Spleen (tissue), 11 donors: ENCODE data around the gene ADA. TPM values are rescaled to one million over a fixed set of nuclear protein-coding genes. Genes with fewer than 3 reads are reported as not detected.

Experiments
- DNase-seq: peaks from one replicate; pipeline ENCODE4 v3.0.0-alpha.2; 2020
- H3K27ac ChIP-seq, 8 donors: fragments of 200-600 bp; sonication (generic) in 7 of 8; 1 replicate in 4 of 8; 2 replicates in 4 of 8; pipeline versions ENCODE4 v1.5.0 to v1.8.0; 2016 to 2021; ENCODE audit warnings: inconsistent platforms in 4 of 8, mild to moderate bottlenecking in 4 of 8, moderate library complexity in 1 of 8
- H3K27me3 ChIP-seq, 7 donors: fragments of 200-600 bp; sonication (generic) in 6 of 7; replicated peaks in 1 of 7; 1 replicate in 4 of 7; 2 replicates in 3 of 7; pipeline versions ENCODE4 v1.5.0 to v1.8.0; 2016 to 2021; ENCODE audit warnings: inconsistent platforms in 3 of 7, mild to moderate bottlenecking in 1 of 7
- H3K36me3 ChIP-seq, 6 donors: fragments of 200-600 bp; sonication (generic) in 5 of 6; 1 replicate in 4 of 6; 2 replicates in 2 of 6; pipeline versions ENCODE4 v1.5.0 to v1.8.0; 2016 to 2021; ENCODE audit warnings: inconsistent platforms in 2 of 6
- H3K4me1 ChIP-seq, 6 donors: fragments of 200-600 bp; sonication (generic) in 5 of 6; 1 replicate in 3 of 6; 2 replicates in 3 of 6; pipeline versions ENCODE4 v1.5.0 to v1.8.0; 2016 to 2021; ENCODE audit warnings: inconsistent platforms in 3 of 6
- H3K4me3 ChIP-seq, 8 donors: fragments of 200-600 bp; sonication (generic) in 7 of 8; 1 replicate in 4 of 8; 2 replicates in 4 of 8; pipeline versions ENCODE4 v1.5.0 to v1.8.0; 2016 to 2021; ENCODE audit warnings: inconsistent platforms in 4 of 8, mild to moderate bottlenecking in 4 of 8, moderate library complexity in 2 of 8
- H3K9me3 ChIP-seq, 8 donors: fragments of 200-600 bp; sonication (generic) in 7 of 8; 1 replicate in 4 of 8; 2 replicates in 4 of 8; pipeline versions ENCODE4 v1.5.0 to v1.8.0; 2016 to 2021; ENCODE audit warnings: inconsistent platforms in 4 of 8
- POLR2A ChIP-seq, 3 donors: fragments of 450-650 bp; IDR thresholded peaks; one replicate each; pipeline ENCODE4 v1.5.1; 2017; ENCODE audit warnings: antibody characterized with exemption in 3 of 3, mild to moderate bottlenecking in 1 of 3
- POLR2AphosphoS5 ChIP-seq, 3 donors: sonication (generic); formaldehyde crosslinking; IDR thresholded peaks; one replicate each; pipeline ENCODE4 v1.5.1; 2017; ENCODE audit warnings: antibody characterized with exemption in 3 of 3
- WGBS, 5 donors: extraction: QIAGEN DNeasy Blood & Tissue Kit in 3 of 5; methylation state at CpG; one replicate each; pipeline versions ENCODE4 v1.1.5 to v1.1.7; 2013 to 2018; 5-methylcytosine and 5-hydroxymethylcytosine counted together
- intact Hi-C: fragments of 100-400 bp; cut with DNase I; formaldehyde crosslinking; loops from one replicate; pipeline ENCODE4 v1.15.0; 2023; ENCODE audit warnings: low total_unique reads
- polyA plus RNA-seq, 3 donors: library from polyadenylated mRNA; stranded (reverse); fragments of 200-250 nt; gene quantifications; one replicate each; pipeline ENCODE4 v1.2.1, GENCODE V29; 2013
- total RNA-seq, 7 donors: library from RNA; depleted of rRNA in 3 of 7; stranded (reverse); fragments of >200 nt in 3 of 7; fragmentation: NEBNext Ultra II Directional in 4 of 7; extraction: Animal tissue kit (Norgen Biotek cat#: 25700) in 4 of 7; gene quantifications; one replicate each; pipeline versions ENCODE4 v1.1.0 to v1.2.1, GENCODE V29; 2016 to 2021
- TF ChIP-seq, protein P1 (sequence below), 11 experiments: fragments of 200-600 bp in 7 of 11; fragments of 450-650 bp in 4 of 11; sonication (generic) in 4 of 11; IDR thresholded peaks in 8 of 11; conservative IDR thresholded peaks in 3 of 11; 1 replicate in 7 of 11; 2 replicates in 4 of 11; pipeline versions ENCODE4 v1.4.0 to v1.8.0; 2016 to 2021; ENCODE audit warnings: antibody characterized with exemption in 11 of 11, inconsistent platforms in 4 of 11, mild to moderate bottlenecking in 1 of 11
- donor health status: healthy with polysubstance abuse.
- donor health status: DM: no; HTN: no; CAD: no; lungs with moderate emphysema.
- donor health status: DM: no; HTN: no; CAD: no.
- donor health status: Bipolar disorder and iron deficiency.
- donor health status: healthy.
- donor health status: DM: no; HTN: no; CAD: no.
- donor health status: DM: yes; HTN: yes; CAD: no.

Gene ADA
- total and polyA plus RNA-seq, 10 donors, result 14.8 to 30.4 (median 22.5) TPM

DNA sequence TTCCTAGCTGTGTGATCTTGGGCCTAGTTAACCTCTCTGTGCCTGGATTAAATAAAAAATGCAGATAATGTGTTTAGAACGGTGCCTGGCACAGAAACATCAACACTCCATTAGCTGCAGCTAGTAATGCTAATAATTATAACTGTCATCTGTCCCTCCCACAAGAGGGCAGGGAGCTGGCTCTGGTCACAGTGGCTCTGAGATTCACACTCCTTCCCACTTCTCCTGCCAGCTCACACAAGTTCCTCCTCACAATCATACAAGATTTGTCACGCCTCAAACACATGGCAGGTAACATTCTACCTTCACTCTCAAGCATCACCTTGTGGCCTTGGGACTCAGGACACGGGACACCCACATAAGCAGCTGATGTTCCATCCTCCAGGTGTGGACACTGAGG, 2.4 kb downstream of the ADA start:
- H3K9me3 ChIP-seq, result no peaks in the 10 kb centered on the region
- intact Hi-C loops, result no loop called here
- no peak for DNase-seq
- no peaks in the 10 kb centered on the region for H3K27me3 ChIP-seq
- peaks cover 31 to 89% (median 78%) of the 10 kb centered on the region in 6 donors for H3K4me1 ChIP-seq
- no peaks in the 10 kb centered on the region for H3K36me3 ChIP-seq
- H3K27ac ChIP-seq, result peak overlapping the region in 5 of 8 donors; percentile 1 to 90 (median 10)
- no peak overlapping the region for H3K4me3 ChIP-seq
- WGBS, 5 donors, result 63 to 73% (median 68%) methylated on average over 3 of the region's 3 CpGs
- TF ChIP-seq POLR2A (IDR thresholded peaks at IDR 0.05), result no peak
- TF ChIP-seq, protein P1, sequence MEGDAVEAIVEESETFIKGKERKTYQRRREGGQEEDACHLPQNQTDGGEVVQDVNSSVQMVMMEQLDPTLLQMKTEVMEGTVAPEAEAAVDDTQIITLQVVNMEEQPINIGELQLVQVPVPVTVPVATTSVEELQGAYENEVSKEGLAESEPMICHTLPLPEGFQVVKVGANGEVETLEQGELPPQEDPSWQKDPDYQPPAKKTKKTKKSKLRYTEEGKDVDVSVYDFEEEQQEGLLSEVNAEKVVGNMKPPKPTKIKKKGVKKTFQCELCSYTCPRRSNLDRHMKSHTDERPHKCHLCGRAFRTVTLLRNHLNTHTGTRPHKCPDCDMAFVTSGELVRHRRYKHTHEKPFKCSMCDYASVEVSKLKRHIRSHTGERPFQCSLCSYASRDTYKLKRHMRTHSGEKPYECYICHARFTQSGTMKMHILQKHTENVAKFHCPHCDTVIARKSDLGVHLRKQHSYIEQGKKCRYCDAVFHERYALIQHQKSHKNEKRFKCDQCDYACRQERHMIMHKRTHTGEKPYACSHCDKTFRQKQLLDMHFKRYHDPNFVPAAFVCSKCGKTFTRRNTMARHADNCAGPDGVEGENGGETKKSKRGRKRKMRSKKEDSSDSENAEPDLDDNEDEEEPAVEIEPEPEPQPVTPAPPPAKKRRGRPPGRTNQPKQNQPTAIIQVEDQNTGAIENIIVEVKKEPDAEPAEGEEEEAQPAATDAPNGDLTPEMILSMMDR (IDR thresholded peaks at IDR 0.05 in 8 of 11, conservative IDR thresholded peaks at IDR 0.05 in 3 of 11), result no peak
- peak in 1 of 3 donors; percentile 11 for TF ChIP-seq POLR2AphosphoS5 (IDR thresholded peaks at IDR 0.05)

DNA sequence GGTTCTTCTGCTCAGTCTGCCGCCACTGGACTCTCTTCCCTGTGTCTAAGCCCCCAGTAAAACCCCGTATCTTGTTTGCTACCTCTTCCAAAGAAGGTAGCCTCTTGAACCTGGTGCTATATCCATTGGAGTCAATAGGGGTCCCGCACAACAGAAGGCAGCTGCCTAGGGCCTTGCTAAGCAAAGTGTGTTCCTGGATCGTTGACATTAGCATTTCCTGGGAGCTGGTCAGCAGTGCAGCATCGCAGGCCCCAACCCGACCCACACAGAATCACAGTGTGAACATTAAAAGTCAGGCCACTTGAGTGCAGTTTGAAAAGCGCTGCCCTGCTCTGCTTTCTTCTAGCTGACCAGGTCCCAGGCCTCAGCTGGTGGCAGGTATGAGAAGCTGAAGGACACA, 2.9 kb downstream of the ADA start:
- peaks cover 36 to 93% (median 83%) of the 10 kb centered on the region in 6 donors for H3K4me1 ChIP-seq
- WGBS, 5 donors, result 72 to 82% (median 79%) methylated on average over 7 of the region's 7 CpGs
- no peak overlapping the region for H3K4me3 ChIP-seq
- TF ChIP-seq, protein P1 (IDR thresholded peaks at IDR 0.05 in 8 of 11, conservative IDR thresholded peaks at IDR 0.05 in 3 of 11), result no peak
- TF ChIP-seq POLR2AphosphoS5 (IDR thresholded peaks at IDR 0.05), result no peak
- peak overlapping the region in 4 of 8 donors; percentile 1 to 90 (median 82) for H3K27ac ChIP-seq
- DNase-seq, result no peak
- H3K27me3 ChIP-seq, result no peaks in the 10 kb centered on the region
- intact Hi-C loops, result no loop called here
- no peaks in the 10 kb centered on the region for H3K36me3 ChIP-seq
- no peaks in the 10 kb centered on the region for H3K9me3 ChIP-seq

DNA sequence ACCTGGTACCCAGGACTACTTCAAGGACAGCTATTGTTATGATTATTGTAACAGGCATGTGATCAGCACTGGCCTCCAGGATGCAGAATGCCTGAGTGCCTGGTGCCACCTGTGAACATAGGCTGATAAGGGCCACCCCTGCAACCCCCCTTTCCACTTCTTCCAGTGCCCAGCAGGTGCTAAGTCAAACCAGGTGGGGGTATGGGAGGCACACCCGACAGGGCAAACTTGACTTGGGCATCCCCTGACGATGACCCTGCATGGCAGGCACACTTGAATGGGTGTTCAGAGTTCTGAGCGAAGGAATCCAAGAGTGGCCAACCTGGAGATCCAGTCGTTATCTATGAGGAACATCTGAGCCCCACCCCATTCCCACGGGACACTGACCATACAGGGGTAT, 3.4 kb downstream of the ADA start:
- H3K27me3 ChIP-seq, result no peaks in the 10 kb centered on the region
- no peaks in the 10 kb centered on the region for H3K36me3 ChIP-seq
- intact Hi-C loops, result no loop called here
- peaks cover 41 to 93% (median 83%) of the 10 kb centered on the region in 6 donors for H3K4me1 ChIP-seq
- no peak for DNase-seq
- H3K27ac ChIP-seq, result peak overlapping the region in 5 of 8 donors; percentile 27 to 90 (median 85)
- H3K4me3 ChIP-seq, result no peak overlapping the region
- no peak for TF ChIP-seq POLR2AphosphoS5 (IDR thresholded peaks at IDR 0.05)
- TF ChIP-seq, protein P1 (IDR thresholded peaks at IDR 0.05 in 8 of 11, conservative IDR thresholded peaks at IDR 0.05 in 3 of 11), result no peak
- TF ChIP-seq POLR2A (IDR thresholded peaks at IDR 0.05), result no peak
- 79 to 91% (median 87%) methylated on average over 5 of the region's 5 CpGs for WGBS, 5 donors
- H3K9me3 ChIP-seq, result no peaks in the 10 kb centered on the region

DNA sequence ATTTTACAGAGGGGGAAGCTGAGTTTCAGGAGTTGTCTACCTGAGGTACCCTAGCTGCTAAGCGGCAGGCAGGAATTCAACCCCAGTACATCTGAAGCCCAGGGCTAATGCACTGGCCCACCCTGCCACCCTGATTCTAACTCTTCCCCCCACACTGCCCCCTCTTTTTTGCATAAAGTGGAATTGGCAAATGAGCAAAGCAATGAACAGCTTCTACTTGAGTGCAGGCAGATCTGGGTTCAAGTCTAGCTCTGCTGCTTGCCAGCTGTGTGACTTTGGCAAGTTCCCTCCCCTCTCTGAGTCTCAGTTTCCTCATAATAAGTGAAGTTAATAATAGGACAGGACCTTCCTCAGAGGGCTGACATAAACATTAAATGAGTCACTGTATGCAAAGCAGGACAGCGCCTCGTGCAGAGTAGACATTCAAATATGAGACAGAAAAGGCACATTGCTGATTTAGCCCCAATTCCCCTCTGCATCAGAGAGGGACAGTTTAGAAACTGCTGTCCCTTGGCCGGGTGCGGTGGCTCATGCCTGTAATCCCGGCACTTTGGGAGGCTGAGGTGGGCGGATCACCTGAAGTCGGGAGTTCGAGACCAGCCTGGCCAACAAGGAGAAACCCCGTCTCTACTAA, 4.7 kb downstream of the ADA start:
- DNase-seq, result no peak
- peak overlapping the region in 1 of 8 donors; percentile 34 for H3K4me3 ChIP-seq
- no peaks in the 10 kb centered on the region for H3K27me3 ChIP-seq
- H3K36me3 ChIP-seq, result no peaks in the 10 kb centered on the region
- peak in 2 of 3 donors; percentile 47 to 48 for TF ChIP-seq POLR2AphosphoS5 (IDR thresholded peaks at IDR 0.05)
- TF ChIP-seq, protein P1 (IDR thresholded peaks at IDR 0.05 in 8 of 11, conservative IDR thresholded peaks at IDR 0.05 in 3 of 11), result no peak
- TF ChIP-seq POLR2A (IDR thresholded peaks at IDR 0.05), result no peak
- H3K4me1 ChIP-seq, result peaks cover 54 to 97% (median 93%) of the 10 kb centered on the region in 6 donors
- H3K27ac ChIP-seq, result peak overlapping the region; percentile 55 to 90 (median 78)
- no peaks in the 10 kb centered on the region for H3K9me3 ChIP-seq
- intact Hi-C loops, result no loop called here
- WGBS, 5 donors, result 54 to 63% (median 58%) methylated on average over 10 of the region's 10 CpGs
